Epithelial cell of esophagus (primary cell): Measurements from ENCODE around the gene ADPRHL1.

ENCODE experiments used
- DNase-seq: peaks from one replicate; pipeline ENCODE4 v3.0.0; 2010; ENCODE audit warnings: low read depth
- H3K4me3 ChIP-seq: 2 replicates; pipeline ENCODE4 v1.5.1; 2011; ENCODE audit warnings: mild to moderate bottlenecking, low read length, control low read depth
- CTCF ChIP-seq: IDR thresholded peaks from 2 replicates; pipeline ENCODE4 v1.5.1; 2011; ENCODE audit warnings: low read depth, mild to moderate bottlenecking, low read length, control low read depth, inconsistent platforms; ENCODE audit not compliant: insufficient read depth; ENCODE audit errors: missing control alignments

Gene ADPRHL1

GRCh38 chr13:113427562-113428468 is 25.5 kb downstream of the ADPRHL1 start:
- TF ChIP-seq CTCF, result no peak
- DNase-seq, result peak; percentile 14

GRCh38 chr13:113426591-113426986 is 26.7 kb downstream of the ADPRHL1 start:
- no peak overlapping the region for H3K4me3 ChIP-seq
- DNase-seq, result no peak
- TF ChIP-seq CTCF, result no peak

More at GRCh38 chr13:113427562-113428468, 25.5 kb downstream of the ADPRHL1 start:
- H3K4me3 ChIP-seq, result no peak overlapping the region

- DNase-seq, result no peak
- no peak overlapping the region for H3K4me3 ChIP-seq
- TF ChIP-seq CTCF, result no peak
Measured at GRCh38 chr13:113425941-113426590, 27.2 kb downstream of the ADPRHL1 start.

GRCh38 chr13:113423520-113424163 is 29.6 kb downstream of the ADPRHL1 start:
- DNase-seq, result no peak
- no peak overlapping the region for H3K4me3 ChIP-seq
- no peak for TF ChIP-seq CTCF

GRCh38 chr13:113422807-113423519 is 30.3 kb downstream of the ADPRHL1 start:
- DNase-seq, result no peak

More at GRCh38 chr13:113422807-113423519, 30.3 kb downstream of the ADPRHL1 start:
- H3K4me3 ChIP-seq, result no peak overlapping the region
- TF ChIP-seq CTCF, result no peak
